Cardiac muscle cell (in vitro differentiated cells and primary cell): ENCODE measurements around the gene GPR39. TPM values are rescaled to one million over a fixed set of nuclear protein-coding genes. Genes with fewer than 3 reads are reported as not detected.

ENCODE experiments used
- DNase-seq, 2 donors: peaks; one replicate each; pipeline versions ENCODE4 v3.0.0 to v3.0.0-alpha.2; 2010 to 2017; ENCODE audit warnings: low read depth in 1 of 2, low spot score in 1 of 2
- H3K27ac ChIP-seq: fragments of 200-600 bp; sonication (generic); 2 replicates; pipeline ENCODE4 v1.5.1; 2016
- H3K27me3 ChIP-seq: fragments of 200-600 bp; sonication (generic); 2 replicates; pipeline ENCODE4 v1.6.0; 2016; ENCODE audit warnings: control low read depth
- H3K36me3 ChIP-seq: fragments of 200-600 bp; sonication (generic); 2 replicates; pipeline ENCODE4 v1.5.1; 2016; ENCODE audit warnings: control low read depth
- H3K4me1 ChIP-seq: fragments of 200-600 bp; sonication (generic); 2 replicates; pipeline ENCODE4 v1.8.1; 2017; ENCODE audit warnings: low read depth, mild to moderate bottlenecking, mixed run types
- H3K4me3 ChIP-seq: fragments of 200-600 bp; sonication (generic); 2 replicates; pipeline ENCODE4 v1.5.1; 2016; ENCODE audit warnings: mild to moderate bottlenecking
- H3K9me3 ChIP-seq: fragments of 200-600 bp; sonication (generic); 2 replicates; pipeline ENCODE4 v1.5.1; 2017; ENCODE audit warnings: low read depth, mild to moderate bottlenecking, control low read depth
- CTCF ChIP-seq: IDR thresholded peaks from 2 replicates; pipeline ENCODE4 v1.5.1; 2012; ENCODE audit warnings: low read depth, mild to moderate bottlenecking, low read length
- polyA plus RNA-seq: library from polyadenylated mRNA; unstranded; fragments of >200 nt; fragmentation: Nextera tagmentation; extraction: Ambion mirVana; gene quantifications from 2 replicates; pipeline ENCODE4 v1.2.1, GENCODE V29; 2016
- total RNA-seq: library from RNA; depleted of rRNA; stranded (reverse); fragments of >200 nt; gene quantifications from 2 replicates; pipeline ENCODE4 v1.2.3, GENCODE V29; 2016

The GPR39 gene
- total and polyA plus RNA-seq, 2 experiments from 2014 or later = 4.0 to 10.9 TPM

- Histone ChIP-seq H3K27ac (no peak overlapping the region), H3K27me3 (no peaks in the 10 kb centered on the region), H3K36me3 (no peaks in the 10 kb centered on the region), H3K9me3 (no peaks in the 10 kb centered on the region), H3K4me1 (no peaks in the 10 kb centered on the region), H3K4me3 (no peak overlapping the region)
- TF ChIP-seq CTCF = no peak
- no peak for DNase-seq
Measured at GRCh38 chr2:132589966-132590365, 173.4 kb downstream of the GPR39 start.

GRCh38 chr2:132593171-132593570, 176.6 kb downstream of the GPR39 start:
- DNase-seq = no peak
- no peak overlapping the region for H3K4me3 ChIP-seq
- no peaks in the 10 kb centered on the region for H3K4me1 ChIP-seq

GRCh38 chr2:132595186-132595585, 178.6 kb downstream of the GPR39 start:
- Histone ChIP-seq H3K4me1 (no peaks in the 10 kb centered on the region), H3K9me3 (no peaks in the 10 kb centered on the region), H3K27ac (no peak overlapping the region), H3K36me3 (no peaks in the 10 kb centered on the region), H3K27me3 (no peaks in the 10 kb centered on the region), H3K4me3 (no peak overlapping the region)
- no peak for DNase-seq
- TF ChIP-seq CTCF = no peak

More at GRCh38 chr2:132593171-132593570, 176.6 kb downstream of the GPR39 start:
- Histone ChIP-seq H3K27me3 (no peaks in the 10 kb centered on the region), H3K27ac (no peak overlapping the region), H3K36me3 (no peaks in the 10 kb centered on the region), H3K9me3 (no peaks in the 10 kb centered on the region)
- TF ChIP-seq CTCF = no peak

- Histone ChIP-seq H3K36me3 (no peaks in the 10 kb centered on the region), H3K27me3 (no peaks in the 10 kb centered on the region), H3K9me3 (no peaks in the 10 kb centered on the region), H3K27ac (no peak overlapping the region), H3K4me3 (no peak overlapping the region), H3K4me1 (no peaks in the 10 kb centered on the region)
- no peak for DNase-seq
- TF ChIP-seq CTCF = no peak
Measured at GRCh38 chr2:132595693-132596092, 179.1 kb downstream of the GPR39 start.

GRCh38 chr2:132597166-132597565, 180.6 kb downstream of the GPR39 start:
- no peaks in the 10 kb centered on the region for H3K27me3 ChIP-seq
- DNase-seq = no peak
- no peak overlapping the region for H3K4me3 ChIP-seq
- no peak overlapping the region for H3K27ac ChIP-seq
- H3K36me3 ChIP-seq = no peaks in the 10 kb centered on the region
- TF ChIP-seq CTCF = no peak
- H3K9me3 ChIP-seq = no peaks in the 10 kb centered on the region
- no peaks in the 10 kb centered on the region for H3K4me1 ChIP-seq

GRCh38 chr2:132597831-132598230, 181.2 kb downstream of the GPR39 start:
- H3K36me3 ChIP-seq = no peaks in the 10 kb centered on the region
- DNase-seq = no peak
- no peaks in the 10 kb centered on the region for H3K4me1 ChIP-seq
- no peak overlapping the region for H3K27ac ChIP-seq
- no peaks in the 10 kb centered on the region for H3K9me3 ChIP-seq
- no peak for TF ChIP-seq CTCF
- H3K27me3 ChIP-seq = no peaks in the 10 kb centered on the region
- H3K4me3 ChIP-seq = no peak overlapping the region
